Sigmoid colon (tissue), 7 donors: ENCODE measurements around the gene LRRC46. TPM values are rescaled to one million over a fixed set of nuclear protein-coding genes. Genes with fewer than 3 reads are reported as not detected.

ENCODE experiments used
- DNase-seq: peaks from one replicate; pipeline ENCODE4 v3.0.0-alpha.2; 2019
- H3K27ac ChIP-seq, 4 donors: fragments of 200-600 bp; sonication (generic); one replicate each; pipeline ENCODE4 v1.5.1; 2016 to 2019; ENCODE audit warnings: mild to moderate bottlenecking in 1 of 4
- H3K27me3 ChIP-seq, 3 donors: fragments of 200-600 bp; sonication (generic); one replicate each; pipeline ENCODE4 v1.5.1; 2019; ENCODE audit warnings: mild to moderate bottlenecking in 1 of 3
- H3K36me3 ChIP-seq, 4 donors: fragments of 200-600 bp; sonication (generic); one replicate each; pipeline ENCODE4 v1.5.1; 2016 to 2019
- H3K4me1 ChIP-seq, 4 donors: fragments of 200-600 bp; sonication (generic); one replicate each; pipeline ENCODE4 v1.5.1; 2017 to 2019
- H3K4me3 ChIP-seq, 4 donors: fragments of 200-600 bp; sonication (generic); one replicate each; pipeline ENCODE4 v1.5.1; 2017 to 2019; ENCODE audit warnings: mild to moderate bottlenecking in 2 of 4, moderate library complexity in 1 of 4
- H3K9me3 ChIP-seq, 4 donors: fragments of 200-600 bp in 3 of 4; sonication (generic) in 3 of 4; one replicate each; pipeline versions ENCODE4 v1.5.1 to v1.6.1; 2013 to 2019
- EP300 ChIP-seq, 4 donors: sonication (generic); formaldehyde crosslinking; IDR thresholded peaks; one replicate each; pipeline ENCODE4 v1.6.1; 2017; ENCODE audit warnings: antibody characterized with exemption in 4 of 4
- POLR2A ChIP-seq, 2 donors: fragments of 450-650 bp; IDR thresholded peaks; one replicate each; pipeline ENCODE4 v1.6.1; 2016; ENCODE audit warnings: antibody characterized with exemption in 2 of 2, mild to moderate bottlenecking in 2 of 2, moderate library complexity in 2 of 2
- POLR2AphosphoS5 ChIP-seq, 4 donors: sonication (generic); formaldehyde crosslinking; IDR thresholded peaks; one replicate each; pipeline ENCODE4 v1.6.1; 2017; ENCODE audit warnings: antibody characterized with exemption in 4 of 4
- WGBS, 2 donors: extraction: QIAGEN DNeasy Blood & Tissue Kit; methylation state at CpG; one replicate each; pipeline ENCODE4 v1.1.7; 2013; 5-methylcytosine and 5-hydroxymethylcytosine counted together
- intact Hi-C: fragments of 100-400 bp; cut with DNase I; formaldehyde crosslinking; loops from one replicate; pipeline ENCODE4 v1.15.1; 2023
- polyA plus RNA-seq, 3 donors: library from polyadenylated mRNA; stranded (reverse); fragments of 200-250 nt; gene quantifications; one replicate each; pipeline ENCODE4 v1.2.3, GENCODE V29; 2013
- total RNA-seq, 4 donors: library from RNA; depleted of rRNA; stranded (reverse); fragments of >200 nt; gene quantifications; one replicate each; pipeline ENCODE4 v1.1.0, GENCODE V29; 2016
- TF ChIP-seq, protein P1 (sequence below), 4 experiments: fragments of 450-650 bp in 3 of 4; fragments of 200-600 bp in 1 of 4; IDR thresholded peaks; one replicate each; pipeline ENCODE4 v1.5.1; 2016 to 2019; ENCODE audit warnings: antibody characterized with exemption in 4 of 4, mild to moderate bottlenecking in 3 of 4, moderate library complexity in 2 of 4
- donor health status: healthy with polysubstance abuse.
- donor health status: Bipolar disorder and iron deficiency.
- donor health status: healthy.

LRRC46 gene
- total and polyA plus RNA-seq, 7 donors = 0.28 to 0.48 (median 0.36) TPM; not detected in 4

DNA sequence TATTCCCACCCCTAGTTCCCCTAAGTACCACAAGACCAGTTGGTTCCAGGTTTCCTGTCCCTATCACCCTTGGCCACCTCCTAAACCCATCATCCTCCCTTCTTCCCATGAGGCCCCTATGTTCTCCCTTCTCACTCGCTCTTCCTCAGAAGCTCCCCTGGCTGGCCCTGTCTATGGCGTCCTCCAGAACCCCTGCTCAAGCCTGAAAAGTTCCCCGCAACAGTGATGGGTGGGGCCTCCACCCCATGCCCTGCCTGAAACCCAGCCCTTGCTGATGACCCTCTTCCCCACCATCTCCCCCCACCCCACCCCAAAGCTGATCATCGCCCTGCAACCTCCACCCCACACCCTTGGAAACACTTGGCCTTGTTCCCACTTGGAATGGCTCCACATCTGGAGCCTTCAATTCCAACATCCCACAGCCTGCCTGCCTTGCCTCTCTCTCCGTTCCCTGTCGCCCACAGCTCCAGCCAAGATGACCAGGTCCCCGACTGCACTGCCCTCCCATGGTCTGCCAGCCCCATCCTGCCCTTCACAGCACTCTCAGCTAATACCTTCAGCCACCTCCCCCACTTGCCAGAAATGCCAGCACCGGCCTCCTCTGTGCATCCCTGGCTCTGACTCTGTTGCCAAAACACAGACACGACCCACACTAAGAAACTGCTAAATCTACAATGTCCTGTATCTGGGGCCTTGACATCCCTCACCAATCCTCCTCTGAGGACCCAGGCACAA is 20.4 kb upstream of the LRRC46 start:
- intact Hi-C loops = no loop called here
- Histone ChIP-seq H3K36me3 (peaks cover 0 to 66% (median 16%) of the 10 kb centered on the region in 4 donors), H3K27me3 (no peaks in the 10 kb centered on the region), H3K9me3 (no peaks in the 10 kb centered on the region), H3K27ac (peak overlapping the region in 1 of 4 donors; percentile 32), H3K4me1 (peaks cover 0 to 9% (median 0%) of the 10 kb centered on the region in 4 donors), H3K4me3 (no peak overlapping the region)
- TF ChIP-seq POLR2AphosphoS5 (IDR thresholded peaks at IDR 0.05) (no peak), POLR2A (IDR thresholded peaks at IDR 0.05) (no peak), EP300 (IDR thresholded peaks at IDR 0.05) (no peak)
- TF ChIP-seq, protein P1, sequence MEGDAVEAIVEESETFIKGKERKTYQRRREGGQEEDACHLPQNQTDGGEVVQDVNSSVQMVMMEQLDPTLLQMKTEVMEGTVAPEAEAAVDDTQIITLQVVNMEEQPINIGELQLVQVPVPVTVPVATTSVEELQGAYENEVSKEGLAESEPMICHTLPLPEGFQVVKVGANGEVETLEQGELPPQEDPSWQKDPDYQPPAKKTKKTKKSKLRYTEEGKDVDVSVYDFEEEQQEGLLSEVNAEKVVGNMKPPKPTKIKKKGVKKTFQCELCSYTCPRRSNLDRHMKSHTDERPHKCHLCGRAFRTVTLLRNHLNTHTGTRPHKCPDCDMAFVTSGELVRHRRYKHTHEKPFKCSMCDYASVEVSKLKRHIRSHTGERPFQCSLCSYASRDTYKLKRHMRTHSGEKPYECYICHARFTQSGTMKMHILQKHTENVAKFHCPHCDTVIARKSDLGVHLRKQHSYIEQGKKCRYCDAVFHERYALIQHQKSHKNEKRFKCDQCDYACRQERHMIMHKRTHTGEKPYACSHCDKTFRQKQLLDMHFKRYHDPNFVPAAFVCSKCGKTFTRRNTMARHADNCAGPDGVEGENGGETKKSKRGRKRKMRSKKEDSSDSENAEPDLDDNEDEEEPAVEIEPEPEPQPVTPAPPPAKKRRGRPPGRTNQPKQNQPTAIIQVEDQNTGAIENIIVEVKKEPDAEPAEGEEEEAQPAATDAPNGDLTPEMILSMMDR (IDR thresholded peaks at IDR 0.05) = no peak
- DNase-seq = peak; percentile 63
- WGBS, 2 donors = 26 to 76% methylated on average over 9 of the region's 9 CpGs

DNA sequence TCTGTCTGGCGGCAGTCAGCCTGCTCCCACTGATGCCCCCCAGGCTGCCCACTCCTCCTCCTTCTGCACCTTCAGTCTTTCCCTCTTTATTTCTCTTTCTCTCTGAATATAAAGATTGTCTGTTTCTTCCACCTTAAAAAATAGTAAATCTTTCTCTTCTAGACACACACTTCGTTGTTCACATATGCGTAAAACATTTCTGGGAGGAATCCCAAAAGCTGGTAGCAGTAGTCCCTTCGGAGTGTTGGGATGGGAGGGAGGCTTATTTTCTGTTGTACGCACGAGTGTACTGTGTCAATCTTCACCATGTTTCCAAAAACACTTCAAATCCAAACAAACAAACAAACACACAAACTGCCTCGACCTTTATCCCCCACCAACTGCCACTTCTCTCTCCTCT is 19.8 kb upstream of the LRRC46 start:
- WGBS, 2 donors = 51 to 65% methylated on average over 7 of the region's 7 CpGs
- intact Hi-C loops = no loop called here
- Histone ChIP-seq H3K27me3 (no peaks in the 10 kb centered on the region), H3K27ac (no peak overlapping the region), H3K36me3 (peaks cover 0 to 72% (median 20%) of the 10 kb centered on the region in 4 donors), H3K4me3 (no peak overlapping the region), H3K9me3 (no peaks in the 10 kb centered on the region), H3K4me1 (peaks cover 0 to 9% (median 0%) of the 10 kb centered on the region in 4 donors)
- TF ChIP-seq POLR2AphosphoS5 (IDR thresholded peaks at IDR 0.05) = no peak
- TF ChIP-seq, protein P1 (IDR thresholded peaks at IDR 0.05) = no peak
- TF ChIP-seq POLR2A (IDR thresholded peaks at IDR 0.05) = no peak
- no peak for TF ChIP-seq EP300 (IDR thresholded peaks at IDR 0.05)
- peak; percentile 48 for DNase-seq

DNA sequence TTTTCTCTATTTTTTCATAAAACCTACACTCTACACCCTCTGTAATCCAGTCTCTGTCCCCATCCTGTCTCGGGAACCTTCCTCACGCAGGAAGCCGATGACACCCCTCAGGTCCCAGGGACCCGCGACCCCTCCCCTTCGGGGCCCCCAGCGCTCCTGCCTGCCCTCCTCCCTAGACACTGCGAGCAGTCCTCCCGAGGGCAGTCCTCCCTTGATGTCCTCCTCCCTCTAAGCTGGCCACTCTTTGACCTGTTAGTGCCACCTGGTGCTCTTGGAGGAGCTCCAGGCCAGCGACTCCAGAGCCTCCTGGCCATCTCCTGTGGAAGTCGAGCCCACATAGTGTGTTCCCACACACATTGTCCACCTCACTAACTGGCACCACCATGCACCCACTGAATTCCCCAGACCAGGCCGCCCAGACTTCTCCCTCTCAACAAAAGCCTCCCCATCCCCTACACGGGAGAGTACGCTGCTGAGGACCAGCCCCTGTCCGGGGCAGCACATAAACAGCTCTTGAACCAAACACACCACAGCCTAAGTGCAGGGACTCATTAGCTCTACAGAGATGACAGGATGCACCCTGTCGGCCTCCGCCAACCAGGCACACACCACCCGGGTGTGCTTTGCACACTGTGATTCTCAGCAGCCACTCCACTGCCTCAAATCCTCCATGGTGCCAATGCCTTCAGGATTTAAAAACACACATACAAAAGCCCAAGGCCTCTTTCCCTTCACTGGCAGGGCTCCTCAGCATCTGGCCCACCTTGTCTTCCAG is 19.1 kb upstream of the LRRC46 start:
- 71 to 84% methylated on average over 18 of the region's 18 CpGs for WGBS, 2 donors
- H3K27ac ChIP-seq = no peak overlapping the region
- peak; percentile 55 for DNase-seq
- no peak for TF ChIP-seq POLR2A (IDR thresholded peaks at IDR 0.05)
- TF ChIP-seq, protein P1 (IDR thresholded peaks at IDR 0.05) = no peak
- H3K4me1 ChIP-seq = peaks cover 0 to 9% (median 0%) of the 10 kb centered on the region in 4 donors
- peaks cover 0 to 72% (median 24%) of the 10 kb centered on the region in 4 donors for H3K36me3 ChIP-seq
- intact Hi-C loops = no loop called here
- no peaks in the 10 kb centered on the region for H3K27me3 ChIP-seq
- H3K4me3 ChIP-seq = no peak overlapping the region
- H3K9me3 ChIP-seq = no peaks in the 10 kb centered on the region

DNA sequence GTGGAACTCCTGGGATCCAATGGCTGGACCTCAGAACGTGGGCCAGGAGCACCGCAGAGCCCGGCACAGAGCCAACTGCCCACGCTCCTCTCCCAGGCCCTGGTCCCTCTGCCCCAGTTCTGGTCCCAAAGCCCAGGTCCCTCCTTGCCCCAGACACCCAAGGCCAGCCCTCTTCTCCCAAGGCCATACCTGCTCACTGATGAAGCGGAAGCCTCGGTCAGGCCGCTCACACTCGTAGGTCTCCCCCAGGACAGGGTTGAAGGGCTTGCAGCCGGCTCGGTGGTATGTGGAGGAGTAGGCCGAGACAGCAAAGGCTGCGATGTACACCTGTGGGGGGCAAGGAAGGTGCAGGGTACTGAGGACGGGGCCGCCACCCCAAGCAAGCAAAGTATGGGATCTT is 18.4 kb upstream of the LRRC46 start:
- Histone ChIP-seq H3K27me3 (no peaks in the 10 kb centered on the region), H3K4me3 (no peak overlapping the region), H3K4me1 (peaks cover 0 to 9% (median 0%) of the 10 kb centered on the region in 4 donors), H3K9me3 (no peaks in the 10 kb centered on the region), H3K36me3 (peaks cover 0 to 72% (median 19%) of the 10 kb centered on the region in 4 donors), H3K27ac (no peak overlapping the region)
- TF ChIP-seq EP300 (IDR thresholded peaks at IDR 0.05) (no peak), POLR2AphosphoS5 (IDR thresholded peaks at IDR 0.05) (no peak), POLR2A (IDR thresholded peaks at IDR 0.05) (no peak)
- TF ChIP-seq, protein P1 (IDR thresholded peaks at IDR 0.05) = no peak
- WGBS, 2 donors = 93 to 96% methylated on average over 14 of the region's 14 CpGs
- DNase-seq = peak; percentile 45
- intact Hi-C loops = no loop called here
